ENCODE results near the gene FADS3. TPM values are rescaled to one million over a fixed set of nuclear protein-coding genes. Genes with fewer than 3 reads are reported as not detected.

The FADS3 gene
- total RNA-seq, 6 donors from 2014 or later: 34.4 to 138 (median 106) TPM

DNA sequence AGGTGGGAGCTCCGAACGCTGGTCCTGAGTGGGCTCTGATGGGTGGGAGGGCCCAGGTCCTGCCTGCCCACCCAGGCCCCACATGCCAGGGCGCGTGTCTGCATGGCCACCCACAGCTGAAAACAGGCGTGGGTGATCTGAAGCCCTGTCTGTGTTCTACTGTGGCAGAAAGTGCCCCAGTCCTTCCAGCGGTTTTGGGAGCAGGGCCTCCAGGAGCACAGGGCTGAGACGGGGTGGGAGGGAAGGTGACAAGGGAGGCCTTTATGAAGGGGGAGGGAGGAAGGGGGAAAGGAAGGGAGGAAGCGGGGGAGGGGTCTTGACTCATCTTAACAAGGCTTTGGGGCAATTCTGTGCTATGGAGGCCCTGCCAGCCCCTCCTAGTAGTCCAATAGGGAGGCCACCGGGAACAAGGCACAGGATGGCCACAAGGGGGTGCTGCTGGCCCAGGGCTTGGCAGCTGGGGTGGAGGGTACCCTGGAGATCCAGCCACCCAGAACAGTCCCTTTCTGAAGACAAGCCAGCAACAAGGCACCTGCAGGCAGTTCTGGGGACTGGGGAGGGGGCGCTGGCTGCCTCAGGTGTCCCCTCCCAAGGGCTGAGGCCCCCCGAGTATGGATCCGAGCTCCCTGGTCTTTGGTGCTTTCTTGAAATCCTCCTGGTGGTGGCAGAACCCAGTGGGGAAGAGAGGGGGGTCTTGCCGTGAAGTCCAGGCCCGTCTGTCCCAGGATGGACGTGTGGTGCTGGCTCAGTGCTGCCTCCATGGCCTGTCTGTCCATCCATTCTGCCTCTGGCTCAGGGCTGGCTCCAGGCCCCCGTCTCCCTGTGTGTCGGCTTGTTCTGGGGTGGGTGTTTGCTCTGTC, 6.3 kb upstream of the FADS3 start:
- 79 to 80% methylated on average over 10 to 14 of the region's 17 CpGs for WGBS, 2 donors
- no peaks in the 10 kb centered on the region for H3K36me3 ChIP-seq
- H3K27ac ChIP-seq: peak overlapping the region in 1 of 4 donors; percentile 1
- no peaks in the 10 kb centered on the region for H3K9me3 ChIP-seq
- no peak overlapping the region for H3K4me3 ChIP-seq
- ATAC-seq (ENCODE audit: low FRiP score in 2 of 2) (peak; percentile 79), DNase-seq (peak; percentile 78 to 89)
- H3K4me1 ChIP-seq: peaks cover 0 to 4% (median 0%) of the 10 kb centered on the region in 4 donors
- no peaks in the 10 kb centered on the region for H3K27me3 ChIP-seq
- TF ChIP-seq, protein P1, sequence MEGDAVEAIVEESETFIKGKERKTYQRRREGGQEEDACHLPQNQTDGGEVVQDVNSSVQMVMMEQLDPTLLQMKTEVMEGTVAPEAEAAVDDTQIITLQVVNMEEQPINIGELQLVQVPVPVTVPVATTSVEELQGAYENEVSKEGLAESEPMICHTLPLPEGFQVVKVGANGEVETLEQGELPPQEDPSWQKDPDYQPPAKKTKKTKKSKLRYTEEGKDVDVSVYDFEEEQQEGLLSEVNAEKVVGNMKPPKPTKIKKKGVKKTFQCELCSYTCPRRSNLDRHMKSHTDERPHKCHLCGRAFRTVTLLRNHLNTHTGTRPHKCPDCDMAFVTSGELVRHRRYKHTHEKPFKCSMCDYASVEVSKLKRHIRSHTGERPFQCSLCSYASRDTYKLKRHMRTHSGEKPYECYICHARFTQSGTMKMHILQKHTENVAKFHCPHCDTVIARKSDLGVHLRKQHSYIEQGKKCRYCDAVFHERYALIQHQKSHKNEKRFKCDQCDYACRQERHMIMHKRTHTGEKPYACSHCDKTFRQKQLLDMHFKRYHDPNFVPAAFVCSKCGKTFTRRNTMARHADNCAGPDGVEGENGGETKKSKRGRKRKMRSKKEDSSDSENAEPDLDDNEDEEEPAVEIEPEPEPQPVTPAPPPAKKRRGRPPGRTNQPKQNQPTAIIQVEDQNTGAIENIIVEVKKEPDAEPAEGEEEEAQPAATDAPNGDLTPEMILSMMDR (IDR thresholded peaks at IDR 0.05): peak; percentile 80 to 90 (median 86)
- TF ChIP-seq POLR2AphosphoS5 (IDR thresholded peaks at IDR 0.05): no peak

DNA sequence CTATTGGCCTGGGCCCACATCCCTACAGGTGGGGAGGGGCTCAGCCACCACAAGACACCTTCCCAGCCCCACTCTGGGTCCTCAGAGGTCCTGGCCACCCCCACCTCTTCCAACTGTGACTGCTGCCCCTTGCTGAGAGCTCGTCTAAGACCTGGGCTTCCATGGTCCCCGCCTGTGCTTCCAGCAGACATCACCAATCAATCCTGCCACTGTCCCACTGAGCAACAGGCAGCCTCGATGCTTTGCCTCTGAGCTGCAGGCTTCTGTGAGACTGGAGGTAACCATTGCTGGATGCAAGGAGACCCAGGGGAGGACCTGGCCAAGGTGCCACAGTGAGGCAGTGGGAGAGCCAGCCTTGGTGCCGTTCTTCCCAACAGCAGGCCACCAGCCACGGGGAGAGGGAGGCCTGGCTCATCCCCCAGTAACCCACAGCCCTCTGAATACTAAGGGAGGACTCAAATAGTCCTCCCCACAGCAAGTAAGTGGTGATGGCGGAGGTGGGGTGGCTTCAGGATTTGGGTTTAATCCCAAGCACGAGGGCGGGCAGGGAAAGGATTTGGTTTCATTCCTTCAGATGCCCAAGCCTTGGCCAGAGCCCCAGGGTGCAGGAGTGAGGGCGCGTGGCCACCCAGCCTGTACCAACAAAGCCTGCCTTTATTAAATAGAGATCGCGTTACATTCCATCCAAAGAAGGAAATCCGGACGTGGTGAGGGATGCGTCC, 5.5 kb upstream of the FADS3 start:
- Histone ChIP-seq H3K4me3 (no peak overlapping the region), H3K27ac (no peak overlapping the region), H3K4me1 (peaks cover 0 to 8% (median 3%) of the 10 kb centered on the region in 4 donors), H3K36me3 (no peaks in the 10 kb centered on the region), H3K27me3 (no peaks in the 10 kb centered on the region), H3K9me3 (no peaks in the 10 kb centered on the region)
- TF ChIP-seq, protein P1 (IDR thresholded peaks at IDR 0.05): no peak
- no peak for TF ChIP-seq EP300 (IDR thresholded peaks at IDR 0.05)
- no peak for TF ChIP-seq POLR2A (IDR thresholded peaks at IDR 0.05)
- TF ChIP-seq POLR2AphosphoS5 (IDR thresholded peaks at IDR 0.05): no peak
- DNase-seq (no peak), ATAC-seq (ENCODE audit: low FRiP score in 2 of 2) (no peak)
- 85 to 86% methylated on average over 11 to 15 of the region's 15 CpGs for WGBS, 2 donors

DNA sequence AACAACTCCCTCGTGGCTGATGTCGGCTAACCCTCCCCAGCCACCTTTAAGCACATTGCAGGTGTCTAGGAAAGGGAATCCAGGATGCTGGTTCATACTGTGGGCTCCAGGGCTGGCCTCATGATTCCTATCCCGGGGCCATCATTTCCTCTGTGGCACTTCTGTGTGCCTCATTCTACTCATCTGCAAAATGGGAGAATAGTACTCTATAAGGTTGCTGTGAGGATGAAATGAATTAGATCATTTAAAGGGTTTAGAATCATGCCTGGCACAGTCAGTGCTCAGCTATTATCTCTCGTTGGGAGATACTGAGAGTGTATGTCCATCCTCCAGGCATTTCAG, 4.3 kb upstream of the FADS3 start:
- H3K4me1 ChIP-seq: peaks cover 3 to 16% (median 8%) of the 10 kb centered on the region in 4 donors
- no peak overlapping the region for H3K27ac ChIP-seq
- H3K9me3 ChIP-seq: no peaks in the 10 kb centered on the region
- no peak overlapping the region for H3K4me3 ChIP-seq
- ATAC-seq (ENCODE audit: low FRiP score in 2 of 2) (no peak), DNase-seq (no peak)
- no peaks in the 10 kb centered on the region for H3K36me3 ChIP-seq
- H3K27me3 ChIP-seq: no peaks in the 10 kb centered on the region
- TF ChIP-seq POLR2A (IDR thresholded peaks at IDR 0.05) (no peak), EP300 (IDR thresholded peaks at IDR 0.05) (no peak), POLR2AphosphoS5 (IDR thresholded peaks at IDR 0.05) (no peak)
- TF ChIP-seq, protein P1 (IDR thresholded peaks at IDR 0.05): no peak
- WGBS, 2 donors: 42 to 69% methylated on average over 4 of the region's 4 CpGs

DNA sequence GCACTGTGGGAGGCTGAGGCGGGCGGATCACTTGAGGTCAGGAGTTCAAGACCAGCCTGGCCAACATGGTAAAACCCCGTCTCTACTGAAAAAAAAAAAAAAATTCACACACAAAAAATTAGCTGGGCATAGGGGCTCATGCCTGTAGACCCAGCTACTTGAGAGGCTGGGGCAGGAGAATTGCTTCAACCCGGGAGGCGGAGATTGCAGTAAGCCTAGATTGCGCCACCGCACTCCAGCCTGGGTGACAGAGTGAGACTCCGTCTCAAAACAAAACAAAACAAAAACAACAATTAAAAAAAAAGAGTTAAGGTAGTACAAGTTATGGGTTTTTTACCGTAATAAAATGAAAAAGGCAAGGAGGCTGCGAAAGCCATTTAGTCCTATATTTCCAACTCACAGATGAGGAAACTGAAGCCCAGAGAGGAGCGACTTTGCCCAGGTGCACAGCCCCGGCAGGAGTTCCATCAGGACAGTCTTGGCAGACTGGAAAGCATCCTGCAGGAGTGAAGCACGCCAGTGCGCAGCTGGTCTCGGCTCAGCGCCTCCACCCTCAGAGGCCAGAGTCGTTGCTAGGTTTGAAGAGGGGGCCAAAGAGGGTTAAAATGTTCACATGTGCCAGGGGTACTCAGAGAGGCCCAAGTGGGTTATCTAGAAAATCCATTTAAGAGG, 3.8 kb upstream of the FADS3 start:
- TF ChIP-seq, protein P1 (IDR thresholded peaks at IDR 0.05): no peak
- TF ChIP-seq EP300 (IDR thresholded peaks at IDR 0.05) (no peak), POLR2AphosphoS5 (IDR thresholded peaks at IDR 0.05) (no peak), POLR2A (IDR thresholded peaks at IDR 0.05) (no peak)
- no peak overlapping the region for H3K4me3 ChIP-seq
- WGBS, 2 donors: 73 to 81% methylated on average over 17 of the region's 17 CpGs
- DNase-seq (no peak), ATAC-seq (ENCODE audit: low FRiP score in 2 of 2) (no peak)
- H3K4me1 ChIP-seq: peaks cover 8 to 21% (median 13%) of the 10 kb centered on the region in 4 donors
- no peak overlapping the region for H3K27ac ChIP-seq
- no peaks in the 10 kb centered on the region for H3K27me3 ChIP-seq
- no peaks in the 10 kb centered on the region for H3K9me3 ChIP-seq
- no peaks in the 10 kb centered on the region for H3K36me3 ChIP-seq

Data from upper lobe of left lung (tissue), 6 donors.